GM18508 (cell line): Measurements from ENCODE around the gene SCP2.

Source experiments
- ATAC-seq: cut with Tn5 transposase; IDR thresholded peaks from one replicate; pipeline ENCODE4 v1.9.1; 2021; ENCODE audit warnings: moderate number of reproducible peaks; ENCODE audit not compliant: insufficient read depth, unreplicated experiment

Gene SCP2

GRCh38 chr1:53091841-53092645 lies 165.0 kb downstream of the SCP2 start:
- ATAC-seq, result no peak

- ATAC-seq, result no peak
Observed at GRCh38 chr1:53092659-53093450, 165.8 kb downstream of the SCP2 start.

DNA sequence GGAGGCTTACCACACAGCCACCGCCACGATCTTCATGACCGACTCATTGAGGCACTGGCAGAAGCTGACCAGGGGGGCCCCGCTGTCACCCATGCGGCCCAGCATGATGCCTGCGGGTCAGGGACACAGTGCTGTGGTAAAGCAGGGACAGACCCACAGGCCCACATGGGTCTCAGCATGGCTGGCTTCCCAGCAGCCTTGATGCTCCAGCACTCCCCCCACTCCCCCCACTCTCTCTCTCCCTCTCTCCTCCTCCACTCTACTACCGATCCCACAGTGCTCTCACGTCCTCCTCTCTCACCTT lies 166.3 kb downstream of the SCP2 start:
- no peak for ATAC-seq

DNA sequence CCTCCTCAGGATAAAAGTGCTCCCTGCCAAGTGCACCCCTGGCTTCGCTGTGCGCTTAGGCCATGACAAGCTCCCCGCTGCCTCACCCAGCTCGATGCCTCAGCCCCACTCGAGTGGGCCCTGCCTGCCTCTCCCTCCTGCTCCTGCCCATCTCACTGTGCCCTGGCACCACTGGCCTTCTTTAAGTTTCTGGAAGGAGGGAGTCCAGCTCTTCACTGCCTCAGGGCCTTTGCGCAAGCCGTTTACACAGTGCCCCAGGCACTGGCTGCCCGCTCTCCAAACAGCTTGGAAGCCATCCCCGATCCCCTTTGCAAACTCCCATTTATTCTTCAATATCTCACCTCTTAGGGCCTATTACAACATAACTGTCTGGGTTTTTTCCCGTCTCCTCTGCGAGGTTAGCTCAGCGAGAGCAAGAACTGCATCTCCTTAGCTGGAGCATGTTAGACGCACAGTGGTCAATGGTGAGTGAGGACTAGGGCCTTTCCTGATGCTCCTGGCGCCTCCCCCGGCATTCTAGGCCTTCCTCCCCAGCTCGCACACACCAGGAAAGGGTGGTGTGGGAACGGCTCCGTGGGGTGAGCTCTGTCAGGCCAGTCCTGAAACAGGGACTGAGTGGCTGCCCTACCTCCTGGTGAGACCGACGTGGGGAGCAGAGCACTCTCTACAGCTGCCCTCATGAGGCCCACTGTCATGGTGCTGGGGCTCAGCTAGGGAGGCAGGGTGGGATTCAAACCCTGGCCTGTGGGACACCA lies 166.9 kb downstream of the SCP2 start:
- no peak for ATAC-seq

- no peak for ATAC-seq
Observed at GRCh38 chr1:53094533-53094919, 167.4 kb downstream of the SCP2 start.
